ENCODE data around the gene CCN5.

CCN5 gene

GRCh38 chr20:44746367-44747165, 31.4 kb downstream of the CCN5 start (continued):
- TF ChIP-seq SP3 (tag by site-specific recombination; IDR thresholded peaks at IDR 0.05) (no peak), ZNF350 (tag by site-specific recombination; IDR thresholded peaks at IDR 0.05) (no peak), ZBTB20 (tag by site-specific recombination; IDR thresholded peaks at IDR 0.05) (no peak), OSR2 (tag by site-specific recombination; IDR thresholded peaks at IDR 0.05) (no peak), ZNF302 (tag by site-specific recombination; IDR thresholded peaks at IDR 0.05; ENCODE audit: low read depth) (no peak), ZXDB (tag by site-specific recombination; IDR thresholded peaks at IDR 0.05) (no peak), HOXD13 (CRISPR knock-in tag; IDR thresholded peaks at IDR 0.05; ENCODE audit: borderline replicate concordance) (no peak), ZBTB17 (tag by site-specific recombination; IDR thresholded peaks at IDR 0.05) (no peak), ATF2 (tag by site-specific recombination; IDR thresholded peaks at IDR 0.05; ENCODE audit: low read depth) (no peak), ZNF416 (tag by site-specific recombination; IDR thresholded peaks at IDR 0.05) (no peak), ZSCAN30 (tag by site-specific recombination; IDR thresholded peaks at IDR 0.05) (no peak), ZNF585B (tag by site-specific recombination; IDR thresholded peaks at IDR 0.05) (no peak), PRDM6 (tag by site-specific recombination; IDR thresholded peaks at IDR 0.05) (no peak), ZFP37 (tag by site-specific recombination; IDR thresholded peaks at IDR 0.05) (no peak), ZNF560 (tag by site-specific recombination; IDR thresholded peaks at IDR 0.05; ENCODE audit: borderline replicate concordance) (no peak), ZNF558 (tag by site-specific recombination; IDR thresholded peaks at IDR 0.05) (no peak), ZNF549 (tag by site-specific recombination; IDR thresholded peaks at IDR 0.05) (no peak), IKZF3 (tag by site-specific recombination; IDR thresholded peaks at IDR 0.05) (peak; percentile 86), ZSCAN23 (tag by site-specific recombination; IDR thresholded peaks at IDR 0.05) (no peak), ZNF792 (tag by site-specific recombination; IDR thresholded peaks at IDR 0.05) (no peak), ZNF266 (tag by site-specific recombination; IDR thresholded peaks at IDR 0.05; ENCODE audit: low read depth) (no peak), TCF7L2 (IDR thresholded peaks at IDR 0.05; ENCODE audit: borderline replicate concordance, low read depth, low read length) (no peak), BCL11B (tag by site-specific recombination; IDR thresholded peaks at IDR 0.05; ENCODE audit: low read depth) (no peak), ZNF571 (tag by site-specific recombination; IDR thresholded peaks at IDR 0.05) (no peak), ZSCAN4 (tag by site-specific recombination; IDR thresholded peaks at IDR 0.05) (no peak), CTCF (tag by site-specific recombination; IDR thresholded peaks at IDR 0.05) (no peak), ZNF580 (tag by site-specific recombination; IDR thresholded peaks at IDR 0.05) (no peak), INSM2 (tag by site-specific recombination; IDR thresholded peaks at IDR 0.05) (no peak), ZBTB21 (tag by site-specific recombination; IDR thresholded peaks at IDR 0.05) (no peak), ZNF776 (tag by site-specific recombination; IDR thresholded peaks at IDR 0.05; ENCODE audit: borderline replicate concordance) (no peak), ZNF791 (tag by site-specific recombination; IDR thresholded peaks at IDR 0.05) (no peak)
- TF ChIP-seq, protein P1, sequence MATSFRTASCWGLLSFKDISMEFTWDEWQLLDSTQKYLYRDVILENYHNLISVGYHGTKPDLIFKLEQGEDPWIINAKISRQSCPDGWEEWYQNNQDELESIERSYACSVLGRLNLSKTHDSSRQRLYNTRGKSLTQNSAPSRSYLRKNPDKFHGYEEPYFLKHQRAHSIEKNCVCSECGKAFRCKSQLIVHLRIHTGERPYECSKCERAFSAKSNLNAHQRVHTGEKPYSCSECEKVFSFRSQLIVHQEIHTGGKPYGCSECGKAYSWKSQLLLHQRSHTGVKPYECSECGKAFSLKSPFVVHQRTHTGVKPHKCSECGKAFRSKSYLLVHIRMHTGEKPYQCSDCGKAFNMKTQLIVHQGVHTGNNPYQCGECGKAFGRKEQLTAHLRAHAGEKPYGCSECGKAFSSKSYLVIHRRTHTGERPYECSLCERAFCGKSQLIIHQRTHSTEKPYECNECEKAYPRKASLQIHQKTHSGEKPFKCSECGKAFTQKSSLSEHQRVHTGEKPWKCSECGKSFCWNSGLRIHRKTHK (tag by site-specific recombination; IDR thresholded peaks at IDR 0.05): no peak
